IPS-15b (cell line): ENCODE results near the gene ANKFN1.

ENCODE experiments used
- H3K27me3 ChIP-seq: one replicate; pipeline ENCODE4 v1.6.1; 2013; ENCODE audit warnings: low read length; ENCODE audit not compliant: control insufficient read depth, insufficient read depth
- H3K36me3 ChIP-seq: one replicate; pipeline ENCODE4 v1.6.1; 2013; ENCODE audit warnings: low read length; ENCODE audit not compliant: control insufficient read depth, insufficient read depth
- H3K4me1 ChIP-seq: one replicate; pipeline ENCODE4 v1.6.1; 2013; ENCODE audit warnings: mild to moderate bottlenecking, low read length; ENCODE audit not compliant: control insufficient read depth, insufficient read depth
- H3K4me3 ChIP-seq: one replicate; pipeline ENCODE4 v1.5.1; 2013; ENCODE audit warnings: low read depth, low read length
- H3K9ac ChIP-seq: one replicate; pipeline ENCODE4 v1.6.1; 2013; ENCODE audit warnings: low read depth, mild to moderate bottlenecking, low read length
- H3K9me3 ChIP-seq: one replicate; pipeline ENCODE4 v1.6.1; 2013; ENCODE audit warnings: mild to moderate bottlenecking, low read length; ENCODE audit not compliant: control insufficient read depth, insufficient read depth

The ANKFN1 gene

GRCh38 chr17:56322991-56323390, 169.7 kb downstream of the ANKFN1 start:
- no peak overlapping the region for H3K9ac ChIP-seq
- H3K9me3 ChIP-seq = no peaks in the 10 kb centered on the region
- H3K36me3 ChIP-seq = no peaks in the 10 kb centered on the region
- peaks cover 2% of the 10 kb centered on the region for H3K4me1 ChIP-seq
- no peaks in the 10 kb centered on the region for H3K27me3 ChIP-seq
- H3K4me3 ChIP-seq = no peak overlapping the region

DNA sequence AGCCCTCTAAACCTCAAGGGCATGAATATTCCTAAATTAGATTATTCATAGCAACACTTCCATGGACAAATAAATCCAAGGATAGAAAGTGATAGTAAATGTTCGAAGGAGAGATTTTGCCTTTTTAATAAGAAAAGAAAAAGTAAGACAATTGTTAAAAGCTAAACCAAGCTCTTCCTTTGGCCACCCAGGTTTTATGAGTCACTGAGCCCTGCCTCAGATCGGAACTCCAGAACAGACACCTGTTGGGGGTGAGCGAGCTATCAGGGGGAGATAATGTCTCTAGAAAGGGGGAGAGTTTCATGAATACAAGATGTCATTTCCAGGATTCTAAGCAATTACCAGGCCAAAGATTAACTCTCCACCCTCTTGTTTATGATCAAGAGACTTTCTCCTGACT, 171.4 kb downstream of the ANKFN1 start:
- H3K27me3 ChIP-seq = no peaks in the 10 kb centered on the region
- H3K4me1 ChIP-seq = peaks cover 2% of the 10 kb centered on the region
- no peak overlapping the region for H3K9ac ChIP-seq
- H3K9me3 ChIP-seq = no peaks in the 10 kb centered on the region
- H3K36me3 ChIP-seq = no peaks in the 10 kb centered on the region
- H3K4me3 ChIP-seq = no peak overlapping the region

DNA sequence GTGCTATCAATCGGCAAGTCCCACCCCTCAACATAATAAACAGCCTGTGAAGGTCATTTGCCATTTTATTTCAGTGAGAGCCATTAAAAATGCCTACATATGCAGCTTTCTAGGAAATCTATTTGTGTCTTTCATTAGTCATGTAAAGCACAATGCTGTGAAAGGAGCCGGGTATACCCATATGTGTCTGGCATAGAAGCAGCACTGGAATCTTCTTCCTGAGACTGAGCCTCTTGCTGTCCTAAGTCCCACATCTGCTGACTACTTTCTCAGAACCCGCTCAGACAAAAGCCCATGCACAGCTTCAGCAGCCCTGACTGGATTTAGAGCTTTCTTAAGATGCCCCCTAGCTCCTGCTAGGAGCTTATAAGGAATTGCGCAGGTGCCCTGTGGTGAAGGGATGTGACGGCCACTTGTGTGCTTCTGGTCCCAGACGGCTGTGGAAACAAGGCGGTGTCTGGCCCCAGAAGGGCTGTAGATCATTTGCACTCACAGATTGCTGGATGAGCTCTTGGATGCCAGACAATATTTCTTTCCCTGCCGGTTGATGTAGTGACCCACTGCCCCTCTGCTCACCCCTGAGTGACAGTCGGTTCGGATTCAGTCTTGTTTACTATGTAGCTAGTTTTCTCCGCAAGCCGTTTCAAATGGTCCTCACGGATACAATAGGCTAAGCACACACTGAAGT, 172.2 kb downstream of the ANKFN1 start:
- H3K9ac ChIP-seq = no peak overlapping the region
- H3K27me3 ChIP-seq = no peaks in the 10 kb centered on the region
- H3K4me1 ChIP-seq = no peaks in the 10 kb centered on the region
- H3K36me3 ChIP-seq = no peaks in the 10 kb centered on the region
- no peak overlapping the region for H3K4me3 ChIP-seq
- H3K9me3 ChIP-seq = no peaks in the 10 kb centered on the region

DNA sequence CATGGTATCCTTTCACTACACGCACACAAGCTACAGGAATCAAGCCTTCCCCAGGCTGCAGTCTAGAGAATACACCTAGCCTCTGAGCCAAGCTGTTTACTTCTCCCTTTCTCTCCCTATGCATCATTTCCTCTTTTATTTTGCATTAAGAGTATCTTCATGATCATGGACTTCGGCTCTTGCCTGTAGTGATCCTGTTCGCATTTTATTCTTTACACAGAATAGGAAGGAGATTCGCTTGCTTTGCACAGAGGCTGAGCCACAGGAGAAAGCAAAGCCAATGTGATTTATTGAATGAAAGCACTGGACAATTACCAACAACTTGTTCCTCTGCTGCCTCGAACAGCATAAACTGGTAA, 172.7 kb downstream of the ANKFN1 start:
- Histone ChIP-seq H3K27me3 (no peaks in the 10 kb centered on the region), H3K36me3 (no peaks in the 10 kb centered on the region), H3K9me3 (no peaks in the 10 kb centered on the region), H3K9ac (no peak overlapping the region), H3K4me3 (no peak overlapping the region), H3K4me1 (no peaks in the 10 kb centered on the region)

DNA sequence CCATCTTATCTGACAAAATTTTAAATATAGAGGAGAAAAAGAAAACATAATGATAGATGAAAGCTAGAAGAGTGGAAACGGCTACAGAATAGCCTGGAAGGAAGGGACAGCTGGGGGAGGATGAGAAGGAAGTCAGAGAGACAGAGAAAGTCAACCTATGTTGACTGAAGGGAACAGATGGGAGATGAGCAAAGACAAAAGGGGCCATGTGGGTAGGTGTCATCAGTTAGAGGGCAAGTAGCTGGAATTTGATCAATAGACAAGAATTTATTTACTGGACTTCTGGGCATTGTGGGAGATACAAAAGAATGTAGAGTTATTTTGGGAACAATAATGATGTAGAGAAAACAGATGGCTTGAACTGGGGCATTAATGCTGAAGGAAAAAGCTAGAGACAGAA, 194.4 kb downstream of the ANKFN1 start:
- Histone ChIP-seq H3K4me1 (no peaks in the 10 kb centered on the region), H3K4me3 (no peak overlapping the region), H3K36me3 (no peaks in the 10 kb centered on the region), H3K9ac (no peak overlapping the region), H3K27me3 (no peaks in the 10 kb centered on the region), H3K9me3 (no peaks in the 10 kb centered on the region)

GRCh38 chr17:56350592-56350991, 197.3 kb downstream of the ANKFN1 start:
- H3K4me1 ChIP-seq = no peaks in the 10 kb centered on the region
- H3K36me3 ChIP-seq = no peaks in the 10 kb centered on the region
- no peak overlapping the region for H3K4me3 ChIP-seq
- no peaks in the 10 kb centered on the region for H3K27me3 ChIP-seq
- no peak overlapping the region for H3K9ac ChIP-seq
- no peaks in the 10 kb centered on the region for H3K9me3 ChIP-seq

- no peaks in the 10 kb centered on the region for H3K36me3 ChIP-seq
- no peaks in the 10 kb centered on the region for H3K4me1 ChIP-seq
- no peak overlapping the region for H3K4me3 ChIP-seq
- H3K9me3 ChIP-seq = no peaks in the 10 kb centered on the region
- H3K27me3 ChIP-seq = no peaks in the 10 kb centered on the region
- no peak overlapping the region for H3K9ac ChIP-seq
These were observed 198.4 kb downstream of the ANKFN1 start for GRCh38 chr17:56351675-56352074.

DNA sequence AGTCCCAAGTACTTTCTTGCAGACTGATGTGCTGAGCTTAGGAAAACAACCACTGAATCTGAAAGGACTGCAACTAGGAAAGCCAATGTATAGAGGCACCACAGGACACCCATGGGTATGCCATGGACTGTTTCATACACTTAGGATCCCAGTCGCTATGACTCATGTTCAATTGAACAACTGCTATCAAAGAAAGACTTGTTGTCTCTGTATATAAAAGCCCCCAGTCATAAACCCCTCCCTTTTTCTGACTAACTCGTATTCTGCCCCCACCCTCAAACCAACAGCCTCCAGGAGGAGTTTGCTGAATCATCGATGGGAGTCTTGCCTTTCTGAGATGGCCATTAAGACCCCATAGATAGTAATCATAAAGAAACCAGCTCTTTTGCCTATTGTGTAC, 205.4 kb downstream of the ANKFN1 start:
- no peaks in the 10 kb centered on the region for H3K4me1 ChIP-seq
- H3K4me3 ChIP-seq = no peak overlapping the region
- H3K36me3 ChIP-seq = no peaks in the 10 kb centered on the region
- no peak overlapping the region for H3K9ac ChIP-seq
- H3K27me3 ChIP-seq = no peaks in the 10 kb centered on the region
- no peaks in the 10 kb centered on the region for H3K9me3 ChIP-seq

GRCh38 chr17:56359518-56359917, 206.2 kb downstream of the ANKFN1 start:
- no peak overlapping the region for H3K4me3 ChIP-seq
- no peak overlapping the region for H3K9ac ChIP-seq
- H3K4me1 ChIP-seq = no peaks in the 10 kb centered on the region
- no peaks in the 10 kb centered on the region for H3K36me3 ChIP-seq
- no peaks in the 10 kb centered on the region for H3K9me3 ChIP-seq
- H3K27me3 ChIP-seq = no peaks in the 10 kb centered on the region

DNA sequence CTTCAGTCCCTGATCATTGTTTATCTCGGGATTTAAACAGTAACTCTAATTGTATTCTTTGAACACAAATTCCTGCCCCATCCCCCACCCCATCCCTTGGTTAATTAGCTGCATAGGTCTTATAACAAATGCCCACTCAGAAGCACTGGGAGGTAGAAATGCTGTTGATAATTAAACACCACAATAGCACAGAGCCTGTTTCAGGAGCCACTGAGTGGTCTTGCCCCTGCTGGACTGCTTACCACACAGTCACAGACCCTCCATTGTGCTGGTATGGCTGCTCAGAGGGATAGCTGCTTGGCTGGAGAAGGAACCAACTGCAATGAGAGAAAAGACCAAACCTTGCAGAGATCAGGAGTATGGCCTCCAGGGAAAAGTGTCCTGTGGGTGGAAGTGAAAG, 214.1 kb downstream of the ANKFN1 start:
- Histone ChIP-seq H3K36me3 (no peaks in the 10 kb centered on the region), H3K4me1 (no peaks in the 10 kb centered on the region), H3K4me3 (no peak overlapping the region), H3K9me3 (no peaks in the 10 kb centered on the region), H3K27me3 (no peaks in the 10 kb centered on the region), H3K9ac (no peak overlapping the region)

- Histone ChIP-seq H3K4me1 (no peaks in the 10 kb centered on the region), H3K9ac (no peak overlapping the region), H3K4me3 (no peak overlapping the region), H3K36me3 (no peaks in the 10 kb centered on the region), H3K9me3 (no peaks in the 10 kb centered on the region), H3K27me3 (no peaks in the 10 kb centered on the region)
These were observed 220.9 kb downstream of the ANKFN1 start for GRCh38 chr17:56373981-56374833.

DNA sequence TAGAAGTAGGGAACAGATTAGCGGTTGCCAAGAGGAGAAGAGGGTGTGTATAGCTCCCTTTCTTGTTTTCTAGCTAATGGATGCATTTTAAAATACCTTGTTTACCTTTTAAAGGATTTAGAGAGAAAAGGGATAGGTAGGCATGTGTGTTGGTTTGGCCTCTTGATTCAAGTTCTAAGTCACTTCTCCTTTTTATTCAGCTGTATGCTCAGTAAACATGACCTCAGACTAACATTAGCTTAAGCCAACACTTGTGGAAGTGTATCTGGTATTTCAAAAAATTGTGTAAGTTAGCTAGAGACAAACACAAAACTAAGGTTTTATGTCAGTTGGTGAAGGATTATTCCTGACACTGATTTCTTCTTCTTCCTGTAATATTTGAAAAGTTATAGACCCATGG, 236.1 kb downstream of the ANKFN1 start:
- H3K36me3 ChIP-seq = no peaks in the 10 kb centered on the region
- H3K4me1 ChIP-seq = no peaks in the 10 kb centered on the region
- peaks cover 2% of the 10 kb centered on the region for H3K9me3 ChIP-seq
- H3K9ac ChIP-seq = no peak overlapping the region
- H3K4me3 ChIP-seq = no peak overlapping the region
- H3K27me3 ChIP-seq = no peaks in the 10 kb centered on the region
